ENCODE results near the gene ATOH7. TPM values are rescaled to one million over a fixed set of nuclear protein-coding genes. Genes with fewer than 3 reads are reported as not detected.

ATOH7 gene
- total RNA-seq, 1 experiment from 2014 or later, result 0.54 TPM

DNA sequence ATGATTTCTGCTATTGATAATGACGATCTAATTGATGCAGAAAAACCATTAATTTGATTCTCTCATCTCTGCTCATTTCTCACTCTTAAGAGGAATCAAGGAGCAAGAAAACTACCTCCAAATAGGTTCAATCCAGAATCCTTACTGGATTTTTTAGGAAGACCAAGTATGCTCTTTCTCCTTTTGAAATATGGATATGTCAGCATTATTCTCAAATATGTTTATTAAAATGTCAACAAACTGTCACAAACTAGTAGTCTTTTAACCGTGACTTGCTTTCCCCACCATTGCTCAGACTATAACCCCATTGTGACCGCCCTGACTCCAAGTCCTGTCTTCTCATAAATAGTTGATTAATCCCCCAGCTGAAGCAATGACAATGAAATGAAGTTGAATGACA is 1.1 kb upstream of the ATOH7 start:
- no peaks in the 10 kb centered on the region for H3K9me3 ChIP-seq
- BruUV-seq (replicated peaks), result no TSS peak
- H3K9me3 Mint-ChIP-seq (ENCODE audit: unreplicated experiment), result no peaks in the 10 kb centered on the region
- H3K4me3 ChIP-seq (ENCODE audit: low read depth, low read length), result no peak overlapping the region
- no peaks in the 10 kb centered on the region for H3K36me3 ChIP-seq (ENCODE audit: control insufficient read depth, insufficient read depth, low read length)
- TF ChIP-seq, protein P1, sequence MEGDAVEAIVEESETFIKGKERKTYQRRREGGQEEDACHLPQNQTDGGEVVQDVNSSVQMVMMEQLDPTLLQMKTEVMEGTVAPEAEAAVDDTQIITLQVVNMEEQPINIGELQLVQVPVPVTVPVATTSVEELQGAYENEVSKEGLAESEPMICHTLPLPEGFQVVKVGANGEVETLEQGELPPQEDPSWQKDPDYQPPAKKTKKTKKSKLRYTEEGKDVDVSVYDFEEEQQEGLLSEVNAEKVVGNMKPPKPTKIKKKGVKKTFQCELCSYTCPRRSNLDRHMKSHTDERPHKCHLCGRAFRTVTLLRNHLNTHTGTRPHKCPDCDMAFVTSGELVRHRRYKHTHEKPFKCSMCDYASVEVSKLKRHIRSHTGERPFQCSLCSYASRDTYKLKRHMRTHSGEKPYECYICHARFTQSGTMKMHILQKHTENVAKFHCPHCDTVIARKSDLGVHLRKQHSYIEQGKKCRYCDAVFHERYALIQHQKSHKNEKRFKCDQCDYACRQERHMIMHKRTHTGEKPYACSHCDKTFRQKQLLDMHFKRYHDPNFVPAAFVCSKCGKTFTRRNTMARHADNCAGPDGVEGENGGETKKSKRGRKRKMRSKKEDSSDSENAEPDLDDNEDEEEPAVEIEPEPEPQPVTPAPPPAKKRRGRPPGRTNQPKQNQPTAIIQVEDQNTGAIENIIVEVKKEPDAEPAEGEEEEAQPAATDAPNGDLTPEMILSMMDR (IDR thresholded peaks at IDR 0.05; ENCODE audit: insufficient read depth in 1 of 2, low read depth in 1 of 2, low read length in 1 of 2, severe bottlenecking in 1 of 2, unreplicated experiment in 1 of 2), result no peak
- no peak for DNase-seq
- H3K4me1 Mint-ChIP-seq (ENCODE audit: low read depth, unreplicated experiment), result peaks cover 7% of the 10 kb centered on the region
- no peaks in the 10 kb centered on the region for H3K27me3 ChIP-seq (replicated peaks; ENCODE audit: control insufficient read depth, insufficient read depth, low read length)
- ChIA-PET CTCF (interaction anchor here (1.2 kb wide), 1 partner anchor 20 kb away, joined by 4 read pairs; no protein-coding TSS in a partner anchor), POLR2A (no interaction called here)
- intact Hi-C loops (cut with micrococcal nuclease; ENCODE audit: unreplicated experiment), result loop anchor here (5.0 kb wide), 1 partner anchor 69 kb away; no protein-coding TSS in a partner anchor
- H3K4me3 Mint-ChIP-seq (ENCODE audit: unreplicated experiment), result no peak overlapping the region
- no peaks in the 10 kb centered on the region for H3K36me3 Mint-ChIP-seq (ENCODE audit: insufficient read depth, unreplicated experiment)
- H3K4me1 ChIP-seq, result 0 out of 2 replicates have a peak, but pooled peaks cover 5% of the 10 kb centered on the region
- H3K27ac Mint-ChIP-seq (ENCODE audit: unreplicated experiment), result no peak overlapping the region
- peaks cover 5% of the 10 kb centered on the region for H3K27me3 Mint-ChIP-seq (ENCODE audit: insufficient read depth, unreplicated experiment)

DNA sequence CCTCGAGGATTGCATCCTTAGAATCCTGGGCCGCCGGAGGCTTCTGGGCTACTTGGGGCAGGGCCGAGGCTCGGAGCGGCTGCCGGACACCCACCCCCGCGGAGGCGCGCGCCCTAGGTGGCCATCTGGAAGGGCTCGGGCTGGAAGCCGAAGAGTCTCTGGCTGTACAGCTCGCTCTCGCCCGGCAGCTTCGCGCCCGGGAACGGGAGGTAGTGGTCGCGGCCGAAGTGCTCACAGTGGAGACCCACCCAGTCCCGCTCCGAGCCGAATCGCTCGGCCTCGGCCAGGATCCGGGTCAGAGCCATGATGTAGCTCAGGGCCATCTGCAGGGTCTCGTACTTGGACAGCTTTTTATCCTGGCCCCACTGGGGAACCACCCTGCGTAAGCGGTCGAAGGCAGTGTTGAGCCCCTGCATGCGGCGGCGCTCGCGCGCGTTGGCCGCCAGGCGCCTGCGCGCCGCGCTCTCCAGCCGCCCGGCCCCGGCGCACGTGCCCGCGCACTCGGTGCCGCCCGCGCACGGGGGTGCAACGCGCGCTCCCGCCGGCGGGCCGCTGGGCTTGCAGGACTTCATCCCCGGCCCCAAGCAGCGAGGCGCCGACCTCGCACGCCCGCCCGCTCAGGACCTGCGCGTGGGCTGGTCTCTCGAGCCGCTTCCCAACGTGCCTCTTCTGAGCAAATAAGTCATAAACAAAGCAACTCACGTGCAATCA is 652 bp downstream of the ATOH7 start:
- Mint-ChIP-seq H3K27me3 (ENCODE audit: insufficient read depth, unreplicated experiment) (peaks cover 5% of the 10 kb centered on the region), H3K4me1 (ENCODE audit: low read depth, unreplicated experiment) (peaks cover 7% of the 10 kb centered on the region), H3K27ac (ENCODE audit: unreplicated experiment) (peak overlapping the region; percentile 72), H3K9me3 (ENCODE audit: unreplicated experiment) (no peaks in the 10 kb centered on the region), H3K4me3 (ENCODE audit: unreplicated experiment) (peak overlapping the region; percentile 87), H3K36me3 (ENCODE audit: insufficient read depth, unreplicated experiment) (no peaks in the 10 kb centered on the region)
- Histone ChIP-seq H3K9me3 (no peaks in the 10 kb centered on the region), H3K36me3 (ENCODE audit: control insufficient read depth, insufficient read depth, low read length) (no peaks in the 10 kb centered on the region), H3K27me3 (replicated peaks; ENCODE audit: control insufficient read depth, insufficient read depth, low read length) (no peaks in the 10 kb centered on the region), H3K4me1 (0 out of 2 replicates have a peak, but pooled peaks cover 5% of the 10 kb centered on the region), H3K4me3 (ENCODE audit: low read depth, low read length) (peak overlapping the region; percentile 86)
- TF ChIP-seq, protein P1 (IDR thresholded peaks at IDR 0.05; ENCODE audit: insufficient read depth in 1 of 2, low read depth in 1 of 2, low read length in 1 of 2, severe bottlenecking in 1 of 2, unreplicated experiment in 1 of 2), result peak in 1 of 2 experiments; percentile 52
- no TSS peak for BruUV-seq (replicated peaks)
- ChIA-PET CTCF (interaction anchor here (0.5 to 2.3 kb wide), 14 partner anchors 8 to 376 kb away, joined by 3 to 31 read pairs (median 3); partner anchors contain the start of genes HNRNPH3 and PBLD), POLR2A (interaction anchor here (0.5 to 1.9 kb wide), 6 partner anchors 19 to 596 kb away, joined by 3 to 37 read pairs (median 4); partner anchors contain the start of genes HNRNPH3, PBLD and STOX1)
- DNase-seq, result peak; percentile 89 to 94
- intact Hi-C loops (cut with micrococcal nuclease; ENCODE audit: unreplicated experiment), result loop anchor here (1.0 to 5.0 kb wide), 2 partner anchors 71 to 100 kb away; no protein-coding TSS in a partner anchor

DNA sequence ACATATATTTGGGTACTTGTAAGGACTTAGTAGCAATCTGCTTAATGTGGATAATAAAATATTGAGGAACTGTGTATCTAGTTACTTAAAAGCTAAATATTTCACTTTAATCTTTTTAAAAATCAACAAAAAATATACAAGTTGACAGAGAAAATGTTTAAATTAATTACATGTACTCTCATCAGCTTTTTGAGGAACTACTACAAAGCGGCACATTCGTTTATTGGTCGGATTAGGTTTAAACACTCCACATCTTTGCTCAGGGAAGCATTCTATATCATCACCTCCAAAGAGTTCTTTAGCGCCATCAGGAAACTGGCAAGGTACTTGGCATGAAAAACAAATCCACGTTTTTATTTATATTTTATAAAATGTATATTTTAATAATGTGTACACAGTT is 1.6 kb downstream of the ATOH7 start:
- 0 out of 2 replicates have a peak, but pooled peaks cover 5% of the 10 kb centered on the region for H3K4me1 ChIP-seq
- H3K27me3 Mint-ChIP-seq (ENCODE audit: insufficient read depth, unreplicated experiment), result peaks cover 5% of the 10 kb centered on the region
- peaks cover 7% of the 10 kb centered on the region for H3K4me1 Mint-ChIP-seq (ENCODE audit: low read depth, unreplicated experiment)
- H3K9me3 Mint-ChIP-seq (ENCODE audit: unreplicated experiment), result no peaks in the 10 kb centered on the region
- DNase-seq, result no peak
- ChIA-PET POLR2A (interaction anchor here (1.9 kb wide), 1 partner anchor 102 kb away, joined by 37 read pairs; the partner anchor contains the start of genes HNRNPH3 and PBLD), CTCF (interaction anchor here (1.1 to 2.3 kb wide), 3 partner anchors 17 to 104 kb away, joined by 3 to 31 read pairs (median 7); no protein-coding TSS in a partner anchor)
- no TSS peak for BruUV-seq (replicated peaks)
- TF ChIP-seq, protein P1 (IDR thresholded peaks at IDR 0.05; ENCODE audit: insufficient read depth in 1 of 2, low read depth in 1 of 2, low read length in 1 of 2, severe bottlenecking in 1 of 2, unreplicated experiment in 1 of 2), result no peak
- no peaks in the 10 kb centered on the region for H3K36me3 ChIP-seq (ENCODE audit: control insufficient read depth, insufficient read depth, low read length)
- H3K27ac Mint-ChIP-seq (ENCODE audit: unreplicated experiment), result no peak overlapping the region
- H3K36me3 Mint-ChIP-seq (ENCODE audit: insufficient read depth, unreplicated experiment), result no peaks in the 10 kb centered on the region
- peak overlapping the region; percentile 87 for H3K4me3 Mint-ChIP-seq (ENCODE audit: unreplicated experiment)
- H3K27me3 ChIP-seq (replicated peaks; ENCODE audit: control insufficient read depth, insufficient read depth, low read length), result no peaks in the 10 kb centered on the region
- H3K9me3 ChIP-seq, result no peaks in the 10 kb centered on the region
- H3K4me3 ChIP-seq (ENCODE audit: low read depth, low read length), result no peak overlapping the region
- intact Hi-C loops (cut with micrococcal nuclease; ENCODE audit: unreplicated experiment), result loop anchor here (5.0 kb wide), 1 partner anchor 72 kb away; no protein-coding TSS in a partner anchor
